HCT116 (cell line): ENCODE measurements around the gene GPR107. TPM values are rescaled to one million over a fixed set of nuclear protein-coding genes. Genes with fewer than 3 reads are reported as not detected.

ENCODE experiments used
- ATAC-seq: fragments of 200-7000 bp; cut with Tn5 transposase; 2 replicates; pipeline ENCODE4 v1.9.1; 2020; ENCODE audit warnings: mild to moderate bottlenecking, moderate library complexity
- BruUV-seq: library from RNA; stranded (reverse); fragments of 400-500 nt; replicated peaks from 2 replicates; lab custom pipeline; 2021; lab: Mats Ljungman, UMichigan
- CTCF ChIA-PET: fragments of 300-600 bp; sonication (Branson Sonifier 250); formaldehyde crosslinking; loops from one replicate; lab custom pipeline; 2021; ENCODE audit warnings: antibody characterized with exemption; lab: Charles Lee
- POLR2A ChIA-PET: fragments of 300-600, 350-600 bp; sonication (Branson Sonifier 250); formaldehyde crosslinking; loops from one replicate; lab custom pipeline; 2021; ENCODE audit warnings: antibody characterized with exemption; lab: Charles Lee
- RAD21 ChIA-PET, 2 experiments: fragments of 300-600 bp; sonication (Branson Sonifier 250); formaldehyde crosslinking; loops; one replicate each; lab custom pipeline; 2023; ENCODE audit warnings: low total read pairs in 2 of 2; ENCODE audit not compliant: uncharacterized antibody in 2 of 2, unreplicated experiment in 2 of 2, low non-redundant PET in 1 of 2; lab: Charles Lee
- DNase-seq: peaks from one replicate; pipeline ENCODE4 v3.0.0-alpha.2; 2010; ENCODE audit warnings: low read depth, low spot score
- H2AFZ ChIP-seq: fragments of 200-600 bp; shearing (Covaris generic), sonication (generic); 2 replicates; pipeline ENCODE4 v1.6.1; 2017; ENCODE audit warnings: low read depth, mixed run types, mixed read lengths, antibody characterized with exemption, low read length; ENCODE audit not compliant: poor library complexity, severe bottlenecking
- H3K27ac ChIP-seq: 2 replicates; pipeline ENCODE4 v1.5.1; 2012; ENCODE audit warnings: low read depth, low read length
- H3K27me3 ChIP-seq: fragments of 200-600 bp; sonication (generic); 2 replicates; pipeline ENCODE4 v1.6.1; 2016; ENCODE audit warnings: mixed run types, low read length, mixed read lengths; ENCODE audit not compliant: insufficient read depth
- H3K36me3 ChIP-seq, 2 experiments: fragments of 200-500 bp in 1 of 2; fragments of 200-600 bp in 1 of 2; sonication (Bioruptor generic) in 1 of 2; sonication (generic) in 1 of 2; 2 replicates each; pipeline versions ENCODE4 v1.5.1 to v1.6.1; 2014 to 2016; ENCODE audit warnings: low read length in 2 of 2, inconsistent platforms in 1 of 2, mixed read lengths in 1 of 2, mixed run types in 1 of 2; ENCODE audit not compliant: insufficient read depth in 2 of 2, control insufficient read depth in 1 of 2
- H3K4me1 ChIP-seq, 2 experiments: fragments of 200-600 bp in 1 of 2; sonication (generic) in 1 of 2; 2 replicates each; pipeline versions ENCODE4 v1.5.1 to v1.6.1; 2012 to 2017; ENCODE audit warnings: low read length in 2 of 2, inconsistent platforms in 1 of 2, mild to moderate bottlenecking in 1 of 2, mixed read lengths in 1 of 2, mixed run types in 1 of 2, moderate library complexity in 1 of 2; ENCODE audit not compliant: insufficient read depth in 2 of 2, control insufficient read depth in 1 of 2
- H3K4me2 ChIP-seq: fragments of 200-600 bp; sonication (generic); 2 replicates; pipeline ENCODE4 v1.6.1; 2017; ENCODE audit warnings: mixed run types, low read length, mixed read lengths
- H3K4me3 ChIP-seq, 2 experiments: fragments of 200-600 bp in 1 of 2; sonication (generic) in 1 of 2; replicated peaks in 1 of 2; 2 replicates each; pipeline ENCODE4 v1.5.1; 2011 to 2016; ENCODE audit warnings: low read length in 2 of 2, control low read depth in 1 of 2, low read depth in 1 of 2, mild to moderate bottlenecking in 1 of 2, mixed read lengths in 1 of 2, mixed run types in 1 of 2
- H3K79me2 ChIP-seq: fragments of 200-600 bp; sonication (generic); 2 replicates; pipeline ENCODE4 v1.6.1; 2017; ENCODE audit warnings: mild to moderate bottlenecking, mixed run types, low read length, moderate library complexity, mixed read lengths; ENCODE audit not compliant: insufficient read depth
- H3K9ac ChIP-seq: fragments of 200-600 bp; sonication (generic); 2 replicates; pipeline ENCODE4 v1.6.1; 2016; ENCODE audit warnings: low read length, mixed read lengths
- H3K9me2 ChIP-seq: fragments of 200-600 bp; sonication (generic), shearing (Covaris generic); 2 replicates; pipeline ENCODE4 v1.6.1; 2017; ENCODE audit warnings: mixed run types, mild to moderate bottlenecking, moderate library complexity; ENCODE audit not compliant: insufficient read depth
- H3K9me3 ChIP-seq, 2 experiments: fragments of 200-500 bp in 1 of 2; fragments of 200-600 bp in 1 of 2; sonication (Bioruptor generic) in 1 of 2; sonication (generic) in 1 of 2; 2 replicates each; pipeline ENCODE4 v1.6.1; 2014 to 2017; ENCODE audit warnings: low read length in 2 of 2, mixed read lengths in 2 of 2, inconsistent platforms in 1 of 2, low read depth in 1 of 2, mild to moderate bottlenecking in 1 of 2, mixed run types in 1 of 2, moderate library complexity in 1 of 2; ENCODE audit not compliant: control insufficient read depth in 1 of 2, insufficient read depth in 1 of 2
- H4K20me1 ChIP-seq: fragments of 200-600 bp; sonication (generic), shearing (Covaris generic); 2 replicates; pipeline ENCODE4 v1.6.1; 2017; ENCODE audit warnings: mixed run types, mild to moderate bottlenecking, moderate library complexity; ENCODE audit not compliant: insufficient read depth
- ATF3 ChIP-seq: IDR thresholded peaks from 2 replicates; pipeline ENCODE4 v1.6.1; 2012
- CBX3 ChIP-seq: IDR thresholded peaks from 2 replicates; pipeline ENCODE4 v1.6.1; 2012; ENCODE audit warnings: low read depth
- CEBPB ChIP-seq: IDR thresholded peaks from 2 replicates; pipeline ENCODE4 v1.6.1; 2012; ENCODE audit warnings: low read depth
- CTCF ChIP-seq, 3 experiments: fragments of 200-600 bp in 1 of 3; sonication (generic) in 1 of 3; IDR thresholded peaks in 2 of 3; conservative IDR thresholded peaks in 1 of 3; 2 replicates each; pipeline ENCODE4 v1.5.1; 2012 to 2017; ENCODE audit warnings: low read depth in 2 of 3, low read length in 2 of 3, antibody characterized with exemption in 1 of 3, borderline replicate concordance in 1 of 3, control low read depth in 1 of 3, mild to moderate bottlenecking in 1 of 3, mixed read lengths in 1 of 3, mixed run types in 1 of 3, moderate library complexity in 1 of 3; ENCODE audit not compliant: insufficient read depth in 1 of 3
- EGR1 ChIP-seq: IDR thresholded peaks from 2 replicates; pipeline ENCODE4 v1.6.1; 2012; ENCODE audit warnings: low read depth
- ELF1 ChIP-seq: IDR thresholded peaks from 2 replicates; pipeline ENCODE4 v1.6.1; 2012; ENCODE audit warnings: low read depth, borderline replicate concordance
- EZH2 ChIP-seq: fragments of 200-600 bp; sonication (generic); IDR thresholded peaks from 2 replicates; pipeline ENCODE4 v1.6.1; 2017; ENCODE audit warnings: antibody characterized with exemption, mixed run types
- EZH2phosphoT487 ChIP-seq: fragments of 200-600 bp; IDR thresholded peaks from 2 replicates; pipeline ENCODE4 v1.6.1; 2018; ENCODE audit warnings: antibody characterized with exemption, borderline replicate concordance
- FOSL1 ChIP-seq: IDR thresholded peaks from 2 replicates; pipeline ENCODE4 v1.6.1; 2012; ENCODE audit warnings: low read depth
- JUND ChIP-seq: IDR thresholded peaks from 2 replicates; pipeline ENCODE4 v1.6.1; 2012
- POLR2A ChIP-seq: IDR thresholded peaks from 2 replicates; pipeline ENCODE4 v1.7.0; 2011; ENCODE audit warnings: borderline replicate concordance; ENCODE audit not compliant: insufficient read depth, insufficient read length; ENCODE audit errors: extremely low read depth
- POLR2AphosphoS5 ChIP-seq: IDR thresholded peaks from 2 replicates; pipeline ENCODE4 v1.6.1; 2011; ENCODE audit warnings: mild to moderate bottlenecking, low read depth, low read length, moderate library complexity
- RAD21 ChIP-seq: IDR thresholded peaks from 2 replicates; pipeline ENCODE4 v1.6.1; 2012; ENCODE audit warnings: low read depth, mild to moderate bottlenecking
- SRF ChIP-seq: IDR thresholded peaks from 2 replicates; pipeline ENCODE4 v1.6.1; 2012; ENCODE audit warnings: low read depth
- ZBTB33 ChIP-seq: IDR thresholded peaks from 2 replicates; pipeline ENCODE4 v1.6.1; 2011; ENCODE audit warnings: mild to moderate bottlenecking, low read length, moderate library complexity; ENCODE audit not compliant: insufficient replicate concordance; ENCODE audit errors: extremely low read depth
- ZNF274 ChIP-seq: fragments of 200-500 bp; sonication (Bioruptor generic); IDR thresholded peaks from 2 replicates; pipeline ENCODE4 v1.6.1; 2014; ENCODE audit warnings: mild to moderate bottlenecking, low read depth, low read length, inconsistent platforms
- intact Hi-C: fragments of 100-400 bp; cut with micrococcal nuclease; formaldehyde crosslinking; loops from 2 replicates; pipeline ENCODE4 v1.10.0; 2022
- total RNA-seq: library from RNA; stranded (reverse); gene quantifications from one replicate; pipeline ENCODE4 v1.2.1, GENCODE V29; 2021; ENCODE audit not compliant: unreplicated experiment

The GPR107 gene
- total RNA-seq, 1 experiment from 2014 or later: 32.5 TPM

GRCh38 chr9:130185490-130186031 lies 131.9 kb downstream of the GPR107 start:
- DNase-seq: no peak
- intact Hi-C loops: no loop called here
- no TSS peak for BruUV-seq
- ChIA-PET RAD21 (no interaction called here), POLR2A (no interaction called here), CTCF (no interaction called here)
- Histone ChIP-seq H3K36me3 (no peaks in the 10 kb centered on the region), H2AFZ (no peak overlapping the region), H3K9me2 (no peaks in the 10 kb centered on the region), H3K4me3 (no peak overlapping the region), H3K27me3 (no peaks in the 10 kb centered on the region), H4K20me1 (peaks cover 9% of the 10 kb centered on the region; the same call in 1 of the 2 replicates)
- ATAC-seq: no peak
- no peak for TF ChIP-seq CTCF (IDR thresholded peaks at IDR 0.05 in 2 of 3, conservative IDR thresholded peaks at IDR 0.05 in 1 of 3; ENCODE audit: borderline replicate concordance in 1 of 3, insufficient read depth in 1 of 3, low read depth in 2 of 3, low read length in 2 of 3)
- TF ChIP-seq JUND: no peak
- TF ChIP-seq ELF1: no peak
- no peak for TF ChIP-seq EZH2
- no peak for TF ChIP-seq SRF
- no peak for TF ChIP-seq ZNF274
- TF ChIP-seq POLR2A: no peak
- TF ChIP-seq RAD21: no peak
- TF ChIP-seq ATF3: no peak
- TF ChIP-seq EZH2phosphoT487: no peak
- no peak for TF ChIP-seq CBX3
- no peak for TF ChIP-seq POLR2AphosphoS5
- no peak for TF ChIP-seq ZBTB33
- TF ChIP-seq EGR1: no peak
- TF ChIP-seq FOSL1: no peak
- no peak for TF ChIP-seq CEBPB
- TF ChIP-seq, all 23 proteins: peak for 0
- Histone ChIP-seq H3K4me1 (peaks cover 24 to 62% of the 10 kb centered on the region in 2 experiments), H3K9me3 (no peaks in the 10 kb centered on the region), H3K27ac (no peak overlapping the region; the same call in 1 of the 2 replicates), H3K9ac (peak overlapping the region; percentile 56; the same call in 1 of the 2 replicates), H3K4me2 (peak overlapping the region; percentile 86), H3K79me2 (peaks cover 96% of the 10 kb centered on the region)
